Glomerular visceral epithelial cell (primary cell): ENCODE data around the gene CFAP97.
A peak's percentile ranks its signal among the peaks of the same experiment; 100 is the strongest.
"Not testable (repeated sequence)": the region's sequence is repeated elsewhere in the genome, so short reads cannot be mapped to it uniquely, and the experiment has no call there.

Experiments used
- DNase-seq: peaks from one replicate; pipeline ENCODE4 v3.0.0-alpha.2; 2016; ENCODE audit errors: extremely low spot score

Gene CFAP97

GRCh38 chr4:185141777-185142176, 62.0 kb downstream of the CFAP97 start:
- DNase-seq: no peak

GRCh38 chr4:185139736-185140135, 64.1 kb downstream of the CFAP97 start:
- DNase-seq: no peak

GRCh38 chr4:185138161-185138560, 65.6 kb downstream of the CFAP97 start:
- no peak for DNase-seq

GRCh38 chr4:185137233-185137925, 66.4 kb downstream of the CFAP97 start:
- no peak for DNase-seq

GRCh38 chr4:185134307-185134869, 69.4 kb downstream of the CFAP97 start:
- DNase-seq: peak; percentile 49

GRCh38 chr4:185128272-185129119, 75.3 kb downstream of the CFAP97 start:
- DNase-seq: no peak

GRCh38 chr4:185127021-185127925, 76.5 kb downstream of the CFAP97 start:
- DNase-seq: peak; percentile 12

- DNase-seq: no peak
Measured at GRCh38 chr4:185124006-185124405, 79.8 kb downstream of the CFAP97 start.

- no peak for DNase-seq
Measured at GRCh38 chr4:185122681-185123345, 81.0 kb downstream of the CFAP97 start.

- DNase-seq: no peak
Measured at GRCh38 chr4:185120631-185120946, 83.2 kb downstream of the CFAP97 start.

- no peak for DNase-seq
Measured at GRCh38 chr4:185119927-185120630, 83.7 kb downstream of the CFAP97 start.

GRCh38 chr4:185119467-185119866, 84.3 kb downstream of the CFAP97 start:
- not testable (repeated sequence) for DNase-seq

- no peak for DNase-seq
Measured at GRCh38 chr4:185118876-185119275, 84.9 kb downstream of the CFAP97 start.

GRCh38 chr4:185117300-185117934, 86.4 kb downstream of the CFAP97 start:
- DNase-seq: no peak

GRCh38 chr4:185115827-185116232, 88.0 kb downstream of the CFAP97 start:
- no peak for DNase-seq

- DNase-seq: no peak
Measured at GRCh38 chr4:185113340-185113739, 90.5 kb downstream of the CFAP97 start.

GRCh38 chr4:185112104-185112503, 91.7 kb downstream of the CFAP97 start:
- peak; percentile 80 for DNase-seq

GRCh38 chr4:185110375-185110823, 93.4 kb downstream of the CFAP97 start:
- DNase-seq: no peak

GRCh38 chr4:185109736-185110135, 94.1 kb downstream of the CFAP97 start:
- no peak for DNase-seq
